PC-9 (cell line): Measurements from ENCODE around the gene CNTN4.

Experiments
- CTCF ChIP-seq: fragments of 200-600 bp; sonication (generic); conservative IDR thresholded peaks from 2 replicates; pipeline ENCODE4 v1.6.1; 2017; ENCODE audit warnings: mixed run types, antibody characterized with exemption, mild to moderate bottlenecking, moderate library complexity
- EZH2 ChIP-seq: fragments of 200-600 bp; sonication (generic); IDR thresholded peaks from 2 replicates; pipeline ENCODE4 v1.8.0; 2017; ENCODE audit warnings: antibody characterized with exemption, low read depth

- TF ChIP-seq CTCF, result no peak
- TF ChIP-seq EZH2, result no peak
Observed at GRCh38 chr3:2645001-2645400, 546.3 kb downstream of the CNTN4 start.
